IPS DF 19.7 (cell line): ENCODE data around the gene TESK1.
"Not testable (repeated sequence)": the region's sequence is repeated elsewhere in the genome, so short reads cannot be mapped to it uniquely, and the experiment has no call there.

Source experiments
- DNase-seq: peaks from one replicate; pipeline ENCODE4 v3.0.0-alpha.2; 2013; ENCODE audit warnings: low read depth, low spot score

Gene TESK1

DNA sequence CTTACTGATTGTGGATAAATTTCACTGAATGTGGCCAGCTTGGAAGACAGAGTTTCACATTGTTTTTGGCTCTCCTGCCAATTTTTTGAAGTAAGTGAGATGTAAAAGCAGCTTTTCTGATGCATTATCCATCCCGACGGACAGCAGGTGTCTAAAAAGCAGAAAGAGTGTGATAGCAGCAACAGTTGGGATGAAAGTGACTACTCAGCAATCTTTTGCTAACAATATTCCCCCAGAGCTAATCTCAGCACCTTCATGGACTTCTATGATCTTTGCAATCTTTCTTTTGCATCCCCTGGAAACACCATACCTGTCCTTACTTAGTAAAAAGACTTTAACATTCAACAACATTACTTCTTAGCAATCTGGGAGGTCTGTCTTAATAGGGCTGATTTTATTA, 7.8 kb downstream of the TESK1 start:
- DNase-seq: no peak

DNA sequence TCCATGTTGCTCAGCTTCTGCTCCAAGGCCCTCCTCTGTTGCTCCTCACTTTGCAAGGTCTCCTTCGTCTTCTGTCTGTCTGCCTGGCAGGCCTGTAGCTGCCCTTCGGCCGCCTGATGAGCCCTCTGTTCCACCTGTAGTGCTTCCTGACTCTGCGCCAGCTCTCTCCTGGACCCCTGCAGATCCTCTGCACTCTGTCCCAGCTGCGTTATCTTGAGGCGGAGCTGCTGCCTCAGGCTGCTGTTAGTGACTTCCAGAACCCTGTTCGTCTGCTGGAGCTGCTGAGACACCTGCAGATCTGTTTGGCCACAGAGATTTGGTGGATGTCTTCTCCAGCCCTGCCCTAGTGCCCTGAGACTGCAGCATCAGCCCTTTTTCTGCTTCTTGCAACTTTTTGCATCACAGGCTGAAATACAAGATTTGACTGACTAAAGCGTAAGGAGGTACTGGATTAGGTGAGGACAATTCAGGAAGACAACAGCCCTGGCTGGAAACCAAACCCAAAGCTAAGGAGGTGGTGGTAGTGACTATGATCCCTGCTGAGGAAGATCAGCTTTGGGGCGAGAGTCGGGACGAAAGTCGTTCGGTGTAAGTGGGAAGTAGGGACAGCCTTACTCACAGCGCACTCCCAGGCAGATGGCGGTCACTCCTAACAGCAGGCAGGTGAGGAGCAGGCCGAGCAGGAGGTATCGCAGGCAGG, 11.1 kb downstream of the TESK1 start:
- DNase-seq: no peak

DNA sequence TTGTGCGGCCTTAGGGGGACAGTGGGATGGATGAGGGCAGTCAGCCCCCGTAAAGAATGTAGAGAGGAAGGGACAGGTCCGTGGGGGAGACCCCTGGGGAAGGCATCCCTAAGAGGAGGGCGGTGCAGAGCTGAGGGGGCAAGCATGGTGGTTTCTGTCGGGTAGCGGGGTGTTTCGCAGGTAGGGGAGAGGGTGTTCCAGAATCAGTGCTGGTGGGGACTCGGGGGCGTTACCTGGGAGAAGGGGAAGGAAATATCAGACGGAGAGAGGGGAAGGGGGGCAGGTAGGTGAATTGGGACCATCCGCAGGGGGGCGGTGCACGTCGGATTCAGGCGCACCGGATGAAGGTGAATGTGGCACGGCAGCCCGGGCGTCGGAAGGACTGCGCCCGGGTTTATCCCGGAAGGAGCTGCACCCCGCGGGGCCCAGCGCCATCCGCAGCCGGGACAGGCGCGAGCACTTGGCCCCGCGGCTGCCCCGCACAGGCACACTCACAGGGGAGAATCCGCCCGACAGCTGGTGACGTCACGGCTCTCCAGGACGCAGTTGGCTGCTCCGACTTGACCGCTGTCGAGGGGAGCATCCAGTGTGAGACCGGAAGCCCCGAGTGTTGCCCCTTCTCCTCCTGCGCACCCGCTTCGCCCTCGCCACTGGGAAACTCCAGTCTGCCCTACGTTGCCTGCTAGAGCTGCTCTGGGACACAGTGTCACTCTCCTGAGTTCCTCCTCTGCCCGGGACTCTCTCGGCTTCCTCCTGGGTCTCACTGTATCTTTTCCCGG, 11.8 kb downstream of the TESK1 start:
- DNase-seq: no peak

GRCh38 chr9:35617548-35617947, 12.5 kb downstream of the TESK1 start:
- no peak for DNase-seq

GRCh38 chr9:35618325-35618727, 13.3 kb downstream of the TESK1 start, which contains the start of gene CD72:
Gene CD72, minus strand, starts transcription at chr9:35618413. Its CDS starts 110 bp downstream, at chr9:35618303.
- no peak for DNase-seq

- no peak for DNase-seq
Measured at GRCh38 chr9:35618854-35619799, 14.1 kb downstream of the TESK1 start.

DNA sequence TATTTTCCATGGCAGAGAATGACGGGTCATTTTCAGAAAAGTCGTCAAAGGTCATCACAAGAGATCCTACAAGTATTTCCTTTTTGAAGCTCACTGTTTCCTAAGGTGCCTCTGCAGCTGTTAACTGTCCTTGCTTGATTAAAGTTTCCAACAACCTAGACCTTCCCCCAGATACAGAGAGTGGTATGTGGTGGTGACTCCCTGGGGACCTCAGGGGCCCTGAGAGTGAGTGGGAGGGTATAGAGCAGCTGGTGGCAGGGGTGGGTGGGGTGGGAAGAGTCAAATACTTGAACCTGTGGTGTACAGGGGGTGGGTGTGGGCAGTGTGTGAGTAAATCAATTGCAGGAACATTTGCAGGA, 14.7 kb downstream of the TESK1 start:
- DNase-seq: no peak

DNA sequence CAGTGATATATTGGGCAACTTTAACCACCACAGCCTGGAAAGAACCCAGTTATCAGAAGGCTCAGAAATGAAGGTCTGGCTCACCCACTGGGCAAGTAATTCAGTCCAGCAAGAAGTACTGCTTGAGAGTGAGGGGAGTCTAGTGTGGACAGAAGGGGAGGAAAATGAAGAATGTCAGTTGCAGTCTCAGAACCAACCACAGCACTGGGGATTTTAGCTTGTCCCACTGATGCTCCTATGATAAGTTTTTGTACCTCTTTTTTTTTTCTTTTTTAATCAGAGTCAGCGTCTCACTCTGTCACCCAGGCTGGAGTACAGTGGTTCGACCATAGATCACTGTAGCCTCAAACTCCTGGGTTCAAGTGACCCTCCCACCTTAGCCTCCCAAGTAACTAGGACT, 22.5 kb downstream of the TESK1 start:
- DNase-seq: no peak

DNA sequence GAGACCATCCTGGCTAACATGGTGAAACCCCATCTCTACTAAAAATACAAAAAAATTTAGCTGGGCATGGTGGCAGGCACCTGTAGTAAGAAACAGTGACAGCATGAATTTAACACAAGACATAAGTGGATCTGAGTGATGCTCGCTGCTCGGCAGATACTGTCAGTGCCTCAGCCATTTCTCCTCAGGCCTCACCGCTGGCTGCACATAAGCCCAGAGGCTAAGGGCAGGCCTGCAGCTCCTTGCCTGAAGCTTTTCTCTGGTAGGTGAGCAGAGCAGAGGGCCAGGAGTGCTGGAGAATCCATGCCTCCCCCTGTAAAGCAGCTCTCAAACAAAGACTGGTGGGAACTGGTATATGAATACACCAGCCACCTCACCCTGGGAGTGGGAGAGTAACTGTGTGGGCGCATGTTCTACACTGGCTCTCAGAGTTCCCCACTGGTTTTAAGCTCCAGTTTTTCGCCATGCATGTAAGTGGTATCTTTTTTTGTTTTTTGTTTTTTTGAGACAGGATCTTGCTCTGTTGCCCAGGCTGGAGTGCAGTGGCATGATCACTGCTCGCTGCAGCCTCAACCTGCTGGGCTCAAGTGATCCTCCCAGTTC, 23.4 kb downstream of the TESK1 start:
- no peak for DNase-seq

DNA sequence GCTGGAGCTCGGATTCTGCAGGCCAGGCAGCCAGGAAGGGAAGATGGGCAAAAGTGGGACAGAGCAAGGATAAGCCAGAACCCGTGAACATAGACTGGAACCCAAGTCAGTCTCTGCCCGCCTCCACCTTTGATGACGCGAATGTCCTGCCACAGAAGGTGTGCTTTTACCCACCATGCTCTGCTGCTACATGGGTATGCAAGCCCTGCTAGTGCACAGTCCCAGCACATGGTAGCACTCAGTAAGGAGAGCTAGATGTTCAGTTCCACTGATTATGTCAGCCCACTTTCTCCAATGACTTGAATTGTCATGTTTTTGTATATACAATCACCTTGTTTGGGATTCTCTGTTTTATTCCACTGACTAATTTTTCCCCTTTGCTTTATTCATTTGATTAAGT, 24.5 kb downstream of the TESK1 start:
- DNase-seq: no peak

GRCh38 chr9:35635730-35636129, 30.7 kb downstream of the TESK1 start:
- DNase-seq: no peak

- DNase-seq: no peak
Measured at GRCh38 chr9:35636135-35636876, 31.2 kb downstream of the TESK1 start.

DNA sequence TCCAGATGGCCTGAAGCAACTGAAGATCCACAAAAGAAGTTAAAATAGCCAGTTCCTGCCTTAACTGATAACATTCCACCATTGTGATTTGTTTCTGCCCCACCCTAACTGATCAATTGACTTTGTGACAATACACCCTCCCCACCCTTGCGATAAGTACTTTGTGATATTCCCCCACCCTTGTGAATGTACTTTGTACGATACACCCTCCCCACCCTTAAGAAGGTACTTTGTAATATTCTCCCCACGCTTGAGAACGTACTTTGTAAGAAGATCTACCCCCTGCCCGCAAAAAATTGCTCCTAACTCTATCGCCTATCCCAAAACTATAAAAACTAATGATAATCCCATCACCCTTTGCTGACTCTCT, 31.8 kb downstream of the TESK1 start:
- DNase-seq: not testable (repeated sequence)

DNA sequence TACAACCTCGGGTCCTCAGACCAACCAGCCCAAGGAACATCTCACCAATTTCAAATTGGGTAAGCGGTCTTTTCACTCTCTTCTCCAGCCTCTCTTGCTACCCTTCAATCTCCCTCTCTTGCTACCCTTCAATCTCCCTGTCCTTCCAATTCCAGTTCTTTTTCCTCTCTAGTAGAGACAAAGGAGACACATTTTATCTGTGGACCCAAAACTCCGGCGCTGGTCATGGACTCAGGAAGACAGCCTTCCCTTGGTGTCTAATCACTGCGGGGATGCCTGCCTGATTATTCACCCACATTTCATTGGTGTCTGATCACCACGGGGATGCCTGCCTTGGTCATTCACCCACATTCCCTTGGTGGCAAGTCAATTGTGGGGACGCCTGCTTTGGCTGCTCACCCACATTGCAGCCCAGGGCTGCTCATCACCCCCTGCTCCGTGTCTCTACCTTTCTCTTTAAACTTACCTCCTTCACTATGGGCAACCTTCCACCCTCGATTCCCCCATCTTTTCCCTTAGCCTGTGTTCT, 32.4 kb downstream of the TESK1 start:
- DNase-seq: not testable (repeated sequence)

- DNase-seq: not testable (repeated sequence)
Measured at GRCh38 chr9:35638751-35639150, 33.7 kb downstream of the TESK1 start.

GRCh38 chr9:35639225-35639624, 34.2 kb downstream of the TESK1 start:
- not testable (repeated sequence) for DNase-seq

- DNase-seq: no peak
Measured at GRCh38 chr9:35639631-35640030, 34.6 kb downstream of the TESK1 start.

GRCh38 chr9:35640431-35640830, 35.4 kb downstream of the TESK1 start:
- not testable (repeated sequence) for DNase-seq

DNA sequence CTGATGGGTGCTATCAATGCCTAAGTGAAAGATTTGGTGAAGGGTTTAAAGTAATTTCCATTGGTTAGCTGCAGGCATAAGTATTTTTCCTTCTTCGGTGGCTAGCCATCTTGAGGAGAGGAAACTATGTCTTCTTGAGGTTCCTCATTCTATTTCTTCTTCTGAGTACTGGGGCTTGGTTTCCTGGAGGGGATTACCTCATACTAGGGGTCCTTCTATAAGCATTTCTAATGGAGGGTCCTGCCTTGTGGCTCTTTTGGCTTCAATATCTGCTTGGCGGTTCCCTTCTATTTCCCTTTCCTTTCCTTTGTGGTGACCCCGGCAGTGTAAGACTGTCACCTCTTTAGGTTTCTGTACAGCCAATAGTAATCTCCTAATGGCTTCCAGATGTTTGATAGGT, 36.4 kb downstream of the TESK1 start:
- DNase-seq: not testable (repeated sequence)

DNA sequence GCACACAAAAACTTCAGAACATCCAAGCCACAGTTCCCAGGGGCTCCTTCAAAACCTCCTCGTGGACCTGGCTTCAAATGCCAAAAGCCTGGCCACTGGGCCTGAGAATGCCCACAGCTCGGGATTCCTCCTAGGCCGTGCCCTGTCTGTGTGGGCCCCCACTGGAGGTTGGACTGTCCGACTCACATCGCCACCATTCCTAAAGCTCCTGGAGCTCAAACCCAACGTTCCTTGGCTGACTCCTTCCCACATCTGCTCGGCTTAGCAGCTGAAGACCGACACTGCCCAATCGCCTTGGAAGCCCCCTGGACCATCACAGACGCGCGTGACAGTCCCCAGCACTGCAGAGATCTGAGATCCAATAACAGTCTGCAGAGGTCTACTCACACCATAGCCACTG, 38.0 kb downstream of the TESK1 start:
- DNase-seq: no peak

- DNase-seq: not testable (repeated sequence)
Measured at GRCh38 chr9:35645736-35646135, 40.7 kb downstream of the TESK1 start.
